ENCODE results near the gene UTP25. TPM values are rescaled to one million over a fixed set of nuclear protein-coding genes. Genes with fewer than 3 reads are reported as not detected.

Gene UTP25
- total and polyA plus RNA-seq, 7 experiments from 2014 or later: 3.2 to 16.3 (median 8.0) TPM

- ChIA-PET POLR2A (interaction anchor here (0.6 kb wide), 2 partner anchors 58 to 80 kb away, joined by 3 to 5 read pairs; no protein-coding TSS in a partner anchor), CTCF (no interaction called here)
- H3K4me3 ChIP-seq (ENCODE audit: low read length): no peak overlapping the region
- ATAC-seq (no peak), DNase-seq (no peak)
- H3K9me3 ChIP-seq (ENCODE audit: control insufficient read depth in 2 of 3, low read length in 3 of 3): no peaks in the 10 kb centered on the region
- H3K27me3 ChIP-seq (ENCODE audit: control insufficient read depth in 2 of 2, insufficient read depth in 2 of 2, low read length in 2 of 2): no peaks in the 10 kb centered on the region
- H3K36me3 ChIP-seq (ENCODE audit: control insufficient read depth in 2 of 3, insufficient read depth in 3 of 3, low read length in 3 of 3): peaks cover 12 to 50% (median 31%) of the 10 kb centered on the region in 3 experiments
- H3K36me3 Mint-ChIP-seq: peaks cover 21 to 37% (median 35%) of the 10 kb centered on the region in 5 donors
- H3K4me3 Mint-ChIP-seq: peak overlapping the region in 1 of 10 donors; percentile 5
- peaks cover 8 to 16% of the 10 kb centered on the region in 2 donors for H3K4me1 ChIP-seq (ENCODE audit: control insufficient read depth in 2 of 2, insufficient read depth in 2 of 2, low read length in 2 of 2)
- H3K27ac Mint-ChIP-seq: peak overlapping the region in 1 of 9 donors; percentile 24
- H3K27ac ChIP-seq (ENCODE audit: low read depth, low read length): no peak overlapping the region
- peaks cover 0 to 4% (median 0%) of the 10 kb centered on the region in 5 donors for H3K27me3 Mint-ChIP-seq
- no peaks in the 10 kb centered on the region for H3K9me3 Mint-ChIP-seq
- peaks cover 26 to 62% (median 45%) of the 10 kb centered on the region in 7 donors for H3K4me1 Mint-ChIP-seq
- intact Hi-C loops (cut with micrococcal nuclease): no loop called here
These were observed 3.0 kb downstream of the UTP25 start for GRCh38 chr1:209830722-209831121.

GRCh38 chr1:209831615-209832014 is 3.8 kb downstream of the UTP25 start:
- ChIA-PET POLR2A (no interaction called here), CTCF (interaction anchor here (0.5 to 1.5 kb wide), 3 partner anchors 8 to 36 kb away, joined by 3 to 5 read pairs (median 3); no protein-coding TSS in a partner anchor)
- Mint-ChIP-seq H3K36me3 (peaks cover 24 to 44% (median 40%) of the 10 kb centered on the region in 5 donors), H3K4me1 (peaks cover 26 to 64% (median 45%) of the 10 kb centered on the region in 7 donors), H3K9me3 (no peaks in the 10 kb centered on the region), H3K27me3 (no peaks in the 10 kb centered on the region), H3K4me3 (no peak overlapping the region), H3K27ac (no peak overlapping the region)
- no peak for DNase-seq
- no peak for ATAC-seq
- Histone ChIP-seq H3K9me3 (ENCODE audit: control insufficient read depth in 2 of 3, low read length in 3 of 3) (no peaks in the 10 kb centered on the region), H3K4me3 (ENCODE audit: low read length) (no peak overlapping the region), H3K27ac (ENCODE audit: low read depth, low read length) (no peak overlapping the region), H3K36me3 (ENCODE audit: control insufficient read depth in 2 of 3, insufficient read depth in 3 of 3, low read length in 3 of 3) (peaks cover 12 to 58% (median 35%) of the 10 kb centered on the region in 3 experiments), H3K4me1 (ENCODE audit: control insufficient read depth in 2 of 2, insufficient read depth in 2 of 2, low read length in 2 of 2) (peaks cover 8 to 16% of the 10 kb centered on the region in 2 donors), H3K27me3 (ENCODE audit: control insufficient read depth in 2 of 2, insufficient read depth in 2 of 2, low read length in 2 of 2) (no peaks in the 10 kb centered on the region)
- intact Hi-C loops (cut with micrococcal nuclease): no loop called here

DNA sequence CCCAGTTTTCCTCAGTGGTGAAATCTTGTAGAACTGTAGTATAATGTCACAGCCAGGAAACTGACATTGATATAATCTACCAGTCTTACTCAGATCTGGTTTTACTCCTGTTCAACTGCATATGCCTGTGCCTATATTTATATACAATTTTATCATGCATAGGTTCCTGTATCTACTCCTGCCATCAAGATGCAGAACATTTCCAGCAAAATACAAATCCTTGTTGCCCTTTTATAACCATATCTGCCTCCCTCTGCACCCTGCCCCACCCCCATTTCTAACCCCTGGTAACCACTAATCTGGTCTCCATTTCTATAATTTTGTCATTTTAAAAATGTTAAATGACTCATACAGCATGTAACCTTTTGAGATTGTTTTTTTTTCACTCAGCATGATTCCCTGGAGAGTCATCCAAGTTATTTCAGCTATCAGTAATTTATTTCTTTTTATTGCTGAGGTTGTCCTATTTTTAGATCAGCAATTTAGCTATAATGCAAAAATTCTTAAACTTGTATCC is 8.1 kb downstream of the UTP25 start:
- no peak for ATAC-seq
- Histone ChIP-seq H3K4me3 (ENCODE audit: low read length) (no peak overlapping the region), H3K4me1 (ENCODE audit: control insufficient read depth in 2 of 2, insufficient read depth in 2 of 2, low read length in 2 of 2) (no peaks in the 10 kb centered on the region), H3K27ac (ENCODE audit: low read depth, low read length) (no peak overlapping the region), H3K36me3 (ENCODE audit: control insufficient read depth in 2 of 3, insufficient read depth in 3 of 3, low read length in 3 of 3) (peaks cover 29 to 95% (median 57%) of the 10 kb centered on the region in 3 experiments), H3K9me3 (ENCODE audit: control insufficient read depth in 2 of 3, low read length in 3 of 3) (no peaks in the 10 kb centered on the region), H3K27me3 (ENCODE audit: control insufficient read depth in 2 of 2, insufficient read depth in 2 of 2, low read length in 2 of 2) (no peaks in the 10 kb centered on the region)
- Mint-ChIP-seq H3K4me1 (peaks cover 8 to 60% (median 22%) of the 10 kb centered on the region in 7 donors), H3K27ac (no peak overlapping the region), H3K27me3 (no peaks in the 10 kb centered on the region), H3K36me3 (peaks cover 46 to 78% (median 62%) of the 10 kb centered on the region in 5 donors), H3K4me3 (no peak overlapping the region), H3K9me3 (no peaks in the 10 kb centered on the region)
- ChIA-PET CTCF (interaction anchor here (1.4 kb wide), 1 partner anchor 13 kb away, joined by 3 read pairs; no protein-coding TSS in a partner anchor), POLR2A (no interaction called here)
- intact Hi-C loops (cut with micrococcal nuclease): no loop called here
- no peak for DNase-seq

GRCh38 chr1:209837671-209838070 is 9.9 kb downstream of the UTP25 start:
- ATAC-seq (no peak), DNase-seq (no peak)
- intact Hi-C loops (cut with micrococcal nuclease): no loop called here
- POLR2A ChIA-PET: no interaction called here
- Histone ChIP-seq H3K9me3 (ENCODE audit: control insufficient read depth in 2 of 3, low read length in 3 of 3) (no peaks in the 10 kb centered on the region), H3K27ac (ENCODE audit: low read depth, low read length) (no peak overlapping the region), H3K4me1 (ENCODE audit: control insufficient read depth in 2 of 2, insufficient read depth in 2 of 2, low read length in 2 of 2) (no peaks in the 10 kb centered on the region), H3K36me3 (ENCODE audit: control insufficient read depth in 2 of 3, insufficient read depth in 3 of 3, low read length in 3 of 3) (peaks cover 33 to 100% (median 61%) of the 10 kb centered on the region in 3 experiments), H3K4me3 (ENCODE audit: low read length) (no peak overlapping the region), H3K27me3 (ENCODE audit: control insufficient read depth in 2 of 2, insufficient read depth in 2 of 2, low read length in 2 of 2) (no peaks in the 10 kb centered on the region)
- H3K4me3 Mint-ChIP-seq: no peak overlapping the region
- no peaks in the 10 kb centered on the region for H3K9me3 Mint-ChIP-seq
- H3K4me1 Mint-ChIP-seq: peaks cover 0 to 48% (median 18%) of the 10 kb centered on the region in 7 donors
- H3K27ac Mint-ChIP-seq: no peak overlapping the region
- CTCF ChIA-PET: interaction anchor here (1.1 kb wide), 1 partner anchor 89 kb away, joined by 4 read pairs; no protein-coding TSS in a partner anchor
- peaks cover 45 to 86% (median 64%) of the 10 kb centered on the region in 5 donors for H3K36me3 Mint-ChIP-seq
- H3K27me3 Mint-ChIP-seq: no peaks in the 10 kb centered on the region

- intact Hi-C loops (cut with micrococcal nuclease): no loop called here
These were observed 10.8 kb downstream of the UTP25 start for GRCh38 chr1:209838537-209838936.

DNA sequence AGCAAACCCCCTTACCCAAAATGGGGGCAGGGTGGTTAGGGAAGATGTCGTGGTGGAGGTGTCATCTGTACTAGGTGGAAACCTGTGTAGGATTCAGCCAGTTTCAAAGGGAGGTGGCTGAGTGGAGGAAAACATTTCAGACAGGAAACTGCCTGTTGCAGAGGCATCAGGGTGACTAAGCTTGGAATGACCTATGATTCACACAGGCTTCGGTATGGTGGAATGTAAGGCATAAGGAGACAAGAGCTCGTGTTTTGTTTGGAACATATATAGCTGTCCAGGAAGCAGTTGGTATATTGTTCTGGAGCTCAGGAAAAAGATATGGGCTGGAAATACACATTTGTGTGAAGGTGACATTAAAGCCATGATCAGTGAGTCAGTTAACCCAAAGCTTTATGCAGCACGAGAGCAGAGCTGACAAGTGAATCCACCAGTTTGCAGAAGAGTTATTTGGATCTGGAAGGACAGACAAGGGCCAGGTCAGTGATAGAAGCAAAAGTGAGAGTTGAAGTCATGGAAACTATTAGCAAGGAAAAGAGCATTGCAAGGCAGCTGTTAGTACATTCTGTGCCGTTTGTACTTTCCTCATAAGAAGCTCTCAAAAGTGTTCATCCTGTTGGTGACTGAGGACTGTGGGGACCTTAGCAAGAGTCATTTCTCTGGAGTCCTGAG is 12.2 kb downstream of the UTP25 start:
- CTCF ChIA-PET: no interaction called here
- Histone ChIP-seq H3K27me3 (ENCODE audit: control insufficient read depth in 2 of 2, insufficient read depth in 2 of 2, low read length in 2 of 2) (no peaks in the 10 kb centered on the region), H3K36me3 (ENCODE audit: control insufficient read depth in 2 of 3, insufficient read depth in 3 of 3, low read length in 3 of 3) (peaks cover 33 to 100% (median 45%) of the 10 kb centered on the region in 3 experiments), H3K27ac (ENCODE audit: low read depth, low read length) (no peak overlapping the region), H3K4me3 (ENCODE audit: low read length) (no peak overlapping the region), H3K9me3 (ENCODE audit: control insufficient read depth in 2 of 3, low read length in 3 of 3) (no peaks in the 10 kb centered on the region), H3K4me1 (ENCODE audit: control insufficient read depth in 2 of 2, insufficient read depth in 2 of 2, low read length in 2 of 2) (no peaks in the 10 kb centered on the region)
- peak overlapping the region in 6 of 9 donors; percentile 5 to 53 (median 27) for H3K27ac Mint-ChIP-seq
- intact Hi-C loops (cut with micrococcal nuclease): no loop called here
- no peaks in the 10 kb centered on the region for H3K9me3 Mint-ChIP-seq
- peaks cover 0 to 32% (median 6%) of the 10 kb centered on the region in 7 donors for H3K4me1 Mint-ChIP-seq
- H3K36me3 Mint-ChIP-seq: peaks cover 40 to 84% (median 49%) of the 10 kb centered on the region in 5 donors
- POLR2A ChIA-PET: interaction anchor here (0.6 kb wide), 1 partner anchor 1419 kb away, joined by 3 read pairs; no protein-coding TSS in a partner anchor
- H3K27me3 Mint-ChIP-seq: no peaks in the 10 kb centered on the region
- ATAC-seq (no peak), DNase-seq (no peak)
- H3K4me3 Mint-ChIP-seq: no peak overlapping the region

More at GRCh38 chr1:209838537-209838936, 10.8 kb downstream of the UTP25 start:
- Mint-ChIP-seq H3K4me3 (no peak overlapping the region), H3K4me1 (peaks cover 0 to 41% (median 18%) of the 10 kb centered on the region in 7 donors), H3K9me3 (no peaks in the 10 kb centered on the region), H3K36me3 (peaks cover 49 to 86% (median 58%) of the 10 kb centered on the region in 5 donors), H3K27ac (peak overlapping the region in 1 of 9 donors; percentile 22), H3K27me3 (no peaks in the 10 kb centered on the region)
- DNase-seq (no peak), ATAC-seq (no peak)
- no peaks in the 10 kb centered on the region for H3K4me1 ChIP-seq (ENCODE audit: control insufficient read depth in 2 of 2, insufficient read depth in 2 of 2, low read length in 2 of 2)
- H3K27me3 ChIP-seq (ENCODE audit: control insufficient read depth in 2 of 2, insufficient read depth in 2 of 2, low read length in 2 of 2): no peaks in the 10 kb centered on the region
- ChIA-PET CTCF (interaction anchor here (1.2 kb wide), 1 partner anchor 15 kb away, joined by 4 read pairs; no protein-coding TSS in a partner anchor), POLR2A (interaction anchor here (1.0 to 1.4 kb wide), 3 partner anchors 15 to 69 kb away, joined by 3 to 4 read pairs (median 3); partner anchors contain the start of gene C1orf74)
- H3K4me3 ChIP-seq (ENCODE audit: low read length): no peak overlapping the region
- H3K9me3 ChIP-seq (ENCODE audit: control insufficient read depth in 2 of 3, low read length in 3 of 3): no peaks in the 10 kb centered on the region
- no peak overlapping the region for H3K27ac ChIP-seq (ENCODE audit: low read depth, low read length)
- peaks cover 41 to 100% (median 57%) of the 10 kb centered on the region in 3 experiments for H3K36me3 ChIP-seq (ENCODE audit: control insufficient read depth in 2 of 3, insufficient read depth in 3 of 3, low read length in 3 of 3)
